ENCODE results near the gene PPIP5K1.
"Not testable (repeated sequence)": the region's sequence is repeated elsewhere in the genome, so short reads cannot be mapped to it uniquely, and the experiment has no call there.

Gene PPIP5K1
- long read RNA-seq, donor 1, full-length matches to known transcripts, result 1 of 1 reads
- long read RNA-seq, donor 1, partial matches to known transcripts, result 0 of 1 reads
- long read RNA-seq, donor 1, other reads (novel, unspliced or antisense), result 0 of 1 reads
- long read RNA-seq, donor 2, full-length matches to known transcripts, result 1 of 1 reads
- long read RNA-seq, donor 2, partial matches to known transcripts, result 0 of 1 reads
- long read RNA-seq, donor 2, other reads (novel, unspliced or antisense), result 0 of 1 reads
- long read RNA-seq, donor 3, result 0 reads
- long read RNA-seq, donor 4, partial matches to known transcripts, result 0 of 1 reads
- long read RNA-seq, donor 4, other reads (novel, unspliced or antisense), result 0 of 1 reads
- long read RNA-seq, donor 5, result 0 reads
- long read RNA-seq, donor 6, result 0 reads
- long read RNA-seq, donor 7, result 0 reads
- long read RNA-seq, donor 8, result 0 reads

GRCh38 chr15:43589778-43590466 lies at the start of gene PPIP5K1:
Gene PPIP5K1, minus strand, starts transcription at chr15:43590208. Its CDS starts 5,704 bp downstream, at chr15:43584504.
- not testable (repeated sequence) for DNase-seq

DNA sequence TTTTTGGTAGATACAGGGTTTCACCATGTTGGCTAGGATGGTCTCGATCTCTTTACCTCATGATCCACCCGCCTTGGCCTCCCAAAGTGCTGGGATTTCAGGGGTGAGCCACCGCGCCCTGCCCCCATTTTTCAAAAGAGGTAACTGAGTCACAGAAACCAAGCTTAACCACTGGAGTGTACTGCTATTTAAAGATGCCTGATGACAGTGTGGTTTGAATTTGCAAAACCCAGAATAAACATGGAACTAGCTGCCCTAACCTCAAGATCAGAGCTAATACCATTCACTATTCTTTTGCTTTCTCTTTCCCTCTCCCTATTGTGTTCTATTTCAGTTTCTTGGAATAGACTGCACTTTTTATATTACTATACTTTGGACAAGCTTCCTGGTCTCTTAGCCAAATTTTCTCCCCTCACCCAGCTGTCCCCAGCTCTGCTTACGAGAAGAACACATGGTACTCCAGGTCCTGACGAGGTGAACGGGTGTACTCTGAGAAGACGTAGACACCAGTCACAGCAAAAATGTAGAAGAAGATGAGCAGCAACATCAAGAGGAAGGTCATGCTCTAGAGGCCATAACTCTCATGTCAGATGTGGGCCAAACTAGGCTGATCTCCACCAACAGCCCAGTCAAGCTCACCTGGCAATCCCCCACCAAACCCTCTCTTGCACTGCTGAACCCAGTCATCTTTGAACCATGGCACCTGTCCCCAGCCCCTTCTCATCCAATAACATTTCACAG lies 48.6 kb upstream of the PPIP5K1 start:
- not testable (repeated sequence) for DNase-seq

- DNase-seq, result not testable (repeated sequence)
Measured at GRCh38 chr15:43626937-43627336, 36.9 kb upstream of the PPIP5K1 start.

DNA sequence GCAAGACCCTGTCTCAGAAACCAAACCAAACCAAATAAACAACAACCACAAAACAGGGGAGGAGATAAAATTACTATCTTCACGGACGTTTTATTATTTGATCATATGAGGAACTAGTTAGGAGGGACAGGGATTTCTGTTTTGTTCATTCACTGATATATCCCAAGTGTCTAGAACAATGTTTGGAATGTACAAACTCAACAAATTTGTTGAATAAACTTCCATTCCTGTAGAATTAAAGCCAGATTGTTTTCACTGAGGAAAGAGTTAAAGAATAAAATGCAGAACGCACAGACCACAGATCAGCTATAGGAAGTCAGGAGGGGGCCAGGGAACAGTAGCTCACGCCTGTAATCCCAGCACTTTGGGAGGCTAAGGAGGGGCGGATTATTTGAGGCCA lies 35.1 kb upstream of the PPIP5K1 start:
- DNase-seq, result no peak

DNA sequence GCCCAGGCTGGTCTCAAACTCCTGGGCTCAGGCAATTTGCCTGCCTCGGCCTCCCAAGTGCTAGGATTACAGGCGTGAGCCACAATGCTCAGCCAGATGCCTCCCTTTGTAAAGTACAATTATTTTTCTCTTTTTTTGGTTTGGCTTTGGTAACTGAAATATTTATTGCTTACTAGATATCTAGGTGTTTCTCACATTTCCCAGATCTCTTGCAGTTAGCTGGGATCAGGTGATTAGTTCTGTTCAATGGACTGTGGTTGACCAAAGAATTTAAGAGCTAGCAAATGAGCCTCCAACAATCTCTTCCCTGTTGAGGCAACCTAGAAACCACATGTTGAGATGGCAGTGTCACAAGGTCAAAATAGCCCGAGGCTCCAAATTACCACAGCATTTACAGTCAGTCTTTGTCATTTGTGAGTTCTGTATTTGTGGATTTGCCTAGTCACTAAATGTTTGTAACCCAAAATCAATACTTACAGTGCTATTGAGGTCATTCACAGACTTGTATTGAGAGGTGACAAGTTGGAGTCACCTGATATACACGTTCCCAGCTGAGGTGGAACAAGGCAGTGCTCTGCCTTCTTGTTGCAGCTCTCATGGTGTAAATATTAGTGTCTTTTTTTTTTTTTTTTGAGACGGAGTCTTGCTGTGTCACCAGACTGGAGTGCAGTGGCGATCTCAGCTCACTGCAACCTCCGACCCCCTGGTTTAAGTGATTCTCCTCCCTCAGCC lies 32.2 kb upstream of the PPIP5K1 start:
- DNase-seq, result not testable (repeated sequence)

DNA sequence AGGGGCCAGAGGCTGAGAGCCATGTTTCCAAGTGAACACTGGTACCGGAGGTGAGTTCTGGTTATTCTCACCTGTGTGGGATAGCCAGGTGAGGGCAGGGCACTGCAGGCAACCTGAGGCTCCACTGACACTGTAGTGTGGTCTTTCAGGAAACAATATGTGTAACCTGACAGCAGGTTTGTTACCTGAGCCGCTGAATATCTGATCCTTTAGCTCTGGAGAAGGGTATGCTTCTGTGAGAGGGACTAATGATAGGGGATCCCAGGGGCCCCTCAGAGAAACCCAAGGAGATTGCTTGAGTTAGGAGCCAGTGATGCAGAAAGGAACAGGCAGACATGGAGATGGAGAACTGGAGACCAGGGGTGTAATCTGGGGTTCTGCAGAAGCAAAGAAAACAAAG lies 28.7 kb upstream of the PPIP5K1 start, which contains the start of gene STRC:
STRC (minus strand) TSS at position 101 of the 400 bp plus-strand sequence; CDS start at position 23, 78 bp downstream.
- DNase-seq, result not testable (repeated sequence)

GRCh38 chr15:43617750-43618149 lies 27.7 kb upstream of the PPIP5K1 start:
- DNase-seq, result not testable (repeated sequence)

DNA sequence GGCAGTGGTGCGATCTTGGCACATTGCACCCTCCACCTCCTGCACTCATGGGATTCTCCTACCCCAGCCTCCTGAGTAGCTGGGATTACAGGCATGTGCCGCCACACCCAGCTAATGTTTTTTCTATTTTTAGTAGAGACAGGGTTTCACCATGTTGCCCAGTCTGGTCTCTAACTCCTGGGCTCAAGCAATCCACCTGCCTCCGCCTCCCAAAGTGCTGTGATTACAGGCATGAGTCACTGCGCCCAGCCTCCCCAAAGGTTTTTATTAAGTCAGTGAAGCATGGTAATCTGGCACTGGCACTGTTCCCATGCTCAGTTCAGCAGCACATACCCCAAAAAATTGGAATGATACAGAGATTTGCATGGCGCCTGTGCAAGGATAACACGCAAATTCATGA lies 12.2 kb upstream of the PPIP5K1 start:
- not testable (repeated sequence) for DNase-seq

GRCh38 chr15:43600200-43600599 lies 10.2 kb upstream of the PPIP5K1 start:
- DNase-seq, result not testable (repeated sequence)

DNA sequence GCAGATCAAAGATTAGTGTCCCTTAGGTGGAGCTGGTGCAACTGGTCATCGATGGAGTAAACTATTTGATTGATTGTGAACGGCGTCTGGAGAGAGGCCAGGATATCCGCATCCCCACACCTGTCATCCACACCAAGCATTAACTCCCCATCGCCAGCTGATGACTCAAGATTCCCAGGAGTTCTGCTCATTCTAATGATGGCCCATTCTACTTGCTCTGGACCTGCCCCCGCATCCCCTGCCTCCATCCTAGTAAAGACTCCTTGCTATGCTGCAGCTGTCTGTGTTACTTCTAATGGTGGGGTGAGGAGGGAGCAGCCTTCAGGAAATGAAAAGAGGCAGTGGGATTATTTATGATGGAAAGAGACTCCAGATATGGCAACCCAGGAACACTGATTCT lies 9.1 kb upstream of the PPIP5K1 start:
- not testable (repeated sequence) for DNase-seq

GRCh38 chr15:43593328-43594190 lies 3.6 kb upstream of the PPIP5K1 start, which contains the start of gene CKMT1B:
Gene CKMT1B, plus strand, starts transcription at chr15:43594027. Its CDS starts 192 bp downstream, at chr15:43594219.
- DNase-seq, result not testable (repeated sequence)

DNA sequence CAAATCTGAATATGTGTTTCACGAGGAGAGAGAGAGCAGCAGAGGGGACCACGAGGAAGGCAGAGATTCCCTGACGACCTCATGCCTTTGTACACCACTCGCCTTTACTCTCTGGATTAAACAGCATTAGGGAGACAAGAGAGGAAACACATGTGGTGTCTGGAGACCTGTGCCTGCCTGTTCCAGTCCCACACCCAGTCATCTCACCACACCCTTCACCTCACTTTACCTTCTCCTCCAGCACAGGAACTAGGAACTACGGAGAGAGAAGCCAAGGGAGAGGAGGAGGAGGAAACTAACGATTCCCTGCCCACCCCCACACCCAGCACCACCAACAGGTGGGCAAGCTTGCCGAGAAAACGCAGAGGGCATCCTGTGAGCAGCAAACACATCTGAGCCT lies 2.8 kb upstream of the PPIP5K1 start:
- not testable (repeated sequence) for DNase-seq

GRCh38 chr15:43574607-43575006 lies 15.4 kb downstream of the PPIP5K1 start:
- DNase-seq, result not testable (repeated sequence)

DNA sequence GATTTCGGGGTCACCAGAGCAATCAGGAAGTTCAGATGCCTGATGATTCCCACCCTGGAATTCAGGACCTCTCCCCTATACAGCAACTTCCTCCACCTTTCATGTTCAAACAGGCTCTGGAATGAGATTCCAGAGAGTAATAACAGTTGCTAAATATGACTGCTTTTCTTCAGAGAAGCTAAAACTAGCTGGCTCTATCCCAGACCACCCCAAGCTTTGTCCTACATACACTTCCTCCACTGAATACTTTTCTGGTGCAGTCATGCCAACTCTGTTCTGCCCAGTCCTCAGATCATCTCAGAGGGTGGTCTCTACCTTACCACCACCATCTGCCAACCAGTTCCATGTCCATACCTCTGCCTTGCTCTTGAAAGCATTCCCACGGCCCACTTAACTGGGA lies 23.4 kb downstream of the PPIP5K1 start:
- DNase-seq, result not testable (repeated sequence)

- not testable (repeated sequence) for DNase-seq
Measured at GRCh38 chr15:43563793-43564192, 26.2 kb downstream of the PPIP5K1 start.

GRCh38 chr15:43562753-43563152 lies 27.3 kb downstream of the PPIP5K1 start:
- not testable (repeated sequence) for DNase-seq

- no peak for DNase-seq
Measured at GRCh38 chr15:43552986-43553385, 37.0 kb downstream of the PPIP5K1 start.

DNA sequence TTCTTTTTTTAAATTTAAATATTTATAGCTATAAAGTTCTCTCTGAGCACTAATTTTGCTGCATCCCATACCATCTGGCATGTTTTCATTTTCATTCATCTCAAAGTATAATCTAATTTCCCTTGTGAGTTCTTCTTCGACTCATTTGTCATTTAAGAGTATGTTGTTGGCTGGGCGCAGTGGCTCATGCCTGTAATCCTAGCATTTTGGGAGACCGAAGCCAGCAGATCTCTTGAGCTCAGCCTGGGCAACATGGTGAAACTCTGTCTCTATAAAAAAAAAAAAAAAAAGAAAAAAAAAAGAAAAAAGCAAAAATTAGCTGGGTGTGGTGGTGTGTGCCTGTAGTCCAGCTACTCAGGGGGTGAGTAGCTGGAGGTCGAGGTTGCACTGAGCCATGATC lies 37.8 kb downstream of the PPIP5K1 start:
- no peak for DNase-seq

- DNase-seq, result no peak
Measured at GRCh38 chr15:43550527-43551363, 39.3 kb downstream of the PPIP5K1 start.

- DNase-seq, result no peak
Measured at GRCh38 chr15:43547539-43547938, 42.5 kb downstream of the PPIP5K1 start.

Measured in right kidney (tissue), 9 donors.